HG02623 (cell line): ENCODE measurements around the gene PDK2.

ENCODE experiments used
- ATAC-seq: cut with Tn5 transposase; IDR thresholded peaks from one replicate; pipeline ENCODE4 v1.9.1; 2021; ENCODE audit warnings: moderate library complexity; ENCODE audit not compliant: unreplicated experiment

Gene PDK2

GRCh38 chr17:50094753-50095619, at the start of gene PDK2:
Gene PDK2, plus strand, starts transcription at chr17:50095351. Its CDS starts 85 bp downstream, at chr17:50095436.
- ATAC-seq, result peak; percentile 82

- no peak for ATAC-seq
Measured at GRCh38 chr17:50046179-50046578, 49.0 kb upstream of the PDK2 start.

- ATAC-seq, result no peak
Measured at GRCh38 chr17:50046667-50047066, 48.5 kb upstream of the PDK2 start.

GRCh38 chr17:50047083-50047482, 48.1 kb upstream of the PDK2 start:
- no peak for ATAC-seq

GRCh38 chr17:50047488-50048126, 47.5 kb upstream of the PDK2 start:
- no peak for ATAC-seq

- ATAC-seq, result no peak
Measured at GRCh38 chr17:50048146-50048720, 46.9 kb upstream of the PDK2 start.

- no peak for ATAC-seq
Measured at GRCh38 chr17:50048988-50049387, 46.2 kb upstream of the PDK2 start.

GRCh38 chr17:50049636-50050035, 45.5 kb upstream of the PDK2 start:
- ATAC-seq, result no peak

GRCh38 chr17:50050431-50051032, 44.6 kb upstream of the PDK2 start:
- ATAC-seq, result no peak

GRCh38 chr17:50051082-50051576, 44.0 kb upstream of the PDK2 start:
- ATAC-seq, result no peak

GRCh38 chr17:50051606-50052005, 43.5 kb upstream of the PDK2 start:
- no peak for ATAC-seq

GRCh38 chr17:50052241-50052796, 42.8 kb upstream of the PDK2 start:
- ATAC-seq, result no peak

GRCh38 chr17:50052822-50053653, 42.1 kb upstream of the PDK2 start:
- no peak for ATAC-seq

GRCh38 chr17:50053654-50053960, 41.5 kb upstream of the PDK2 start:
- ATAC-seq, result no peak

- no peak for ATAC-seq
Measured at GRCh38 chr17:50055055-50055425, 40.1 kb upstream of the PDK2 start.

- ATAC-seq, result peak; percentile 37
Measured at GRCh38 chr17:50055426-50056216, 39.5 kb upstream of the PDK2 start, which contains the start of gene ITGA3. Gene ITGA3, plus strand, starts transcription at chr17:50056110. Its CDS starts 330 bp downstream, at chr17:50056440.

GRCh38 chr17:50056217-50056960, 38.8 kb upstream of the PDK2 start:
- peak; percentile 38 for ATAC-seq

- ATAC-seq, result no peak
Measured at GRCh38 chr17:50056961-50057330, 38.2 kb upstream of the PDK2 start.

- ATAC-seq, result no peak
Measured at GRCh38 chr17:50057521-50057991, 37.6 kb upstream of the PDK2 start.
